Stimulated activated CD8-positive, alpha-beta memory T cell treated with anti-CD3 and anti-CD28 coated beads, Interleukin-12 subunit alpha, Interleukin-12 subunit beta, amount 100 ng/mL, for 1 hour (primary cell): ENCODE measurements around the gene ATP2A3.
"Not testable (repeated sequence)": the region's sequence is repeated elsewhere in the genome, so short reads cannot be mapped to it uniquely, and the experiment has no call there.

Experiments
- DNase-seq: peaks from one replicate; pipeline ENCODE4 v3.0.0-alpha.2; 2020; ENCODE audit warnings: low read depth

The ATP2A3 gene

DNA sequence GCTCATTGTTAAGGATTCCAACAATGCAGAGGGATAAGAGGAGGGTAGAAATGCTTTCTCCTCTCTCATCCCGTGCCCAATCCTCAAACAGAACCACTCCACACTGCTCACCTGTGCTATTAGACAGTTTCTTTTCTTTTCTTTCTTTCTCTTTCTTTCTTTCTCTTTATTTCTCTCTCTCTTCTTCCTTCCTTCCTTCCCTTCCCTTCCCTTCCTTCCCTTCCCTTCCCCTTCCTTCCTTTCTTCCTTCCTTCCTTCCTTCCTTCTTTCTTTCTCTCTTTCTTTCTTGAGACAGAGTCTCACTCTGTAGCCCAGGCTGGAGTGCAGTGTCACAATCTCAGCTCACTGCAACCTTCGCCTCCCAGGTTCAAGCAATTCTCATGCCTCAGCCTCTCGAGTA, 27.5 kb upstream of the ATP2A3 start:
- DNase-seq: not testable (repeated sequence)

DNA sequence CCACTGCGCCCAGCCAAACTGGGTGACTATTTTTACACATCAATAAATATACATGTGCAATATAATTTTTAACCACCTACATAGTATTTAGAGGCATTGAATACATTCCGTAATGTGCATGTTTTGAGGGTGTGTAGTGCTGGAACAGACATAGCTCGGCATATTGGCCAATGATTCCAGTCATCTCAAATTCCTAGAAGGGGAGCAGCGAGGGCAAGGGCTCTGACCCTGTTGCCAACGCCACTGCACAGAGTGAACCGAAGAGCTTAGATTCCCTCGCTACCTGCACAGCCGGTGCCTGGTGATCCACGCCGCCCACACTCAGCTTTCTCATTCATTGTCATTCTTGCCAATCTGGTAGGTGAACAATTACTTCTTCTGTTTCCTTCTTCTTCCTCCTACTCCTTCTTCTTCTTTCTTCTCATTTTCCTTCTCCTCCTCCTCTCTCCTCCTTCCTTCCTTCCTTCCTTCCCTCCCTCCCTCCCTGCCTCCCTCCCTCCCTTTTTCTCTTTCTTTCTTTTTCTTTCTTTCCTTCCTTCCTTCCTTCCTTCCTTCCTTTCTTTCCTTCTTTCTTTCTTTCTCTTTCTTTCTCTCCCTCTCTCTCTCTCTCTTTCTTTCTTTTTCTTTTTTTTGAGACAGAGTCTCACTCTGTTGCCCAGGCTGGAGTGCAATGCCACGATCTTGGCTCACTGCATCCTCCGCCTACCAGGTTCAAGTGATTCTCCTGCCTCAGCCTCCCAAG, 26.3 kb upstream of the ATP2A3 start:
- no peak for DNase-seq

DNA sequence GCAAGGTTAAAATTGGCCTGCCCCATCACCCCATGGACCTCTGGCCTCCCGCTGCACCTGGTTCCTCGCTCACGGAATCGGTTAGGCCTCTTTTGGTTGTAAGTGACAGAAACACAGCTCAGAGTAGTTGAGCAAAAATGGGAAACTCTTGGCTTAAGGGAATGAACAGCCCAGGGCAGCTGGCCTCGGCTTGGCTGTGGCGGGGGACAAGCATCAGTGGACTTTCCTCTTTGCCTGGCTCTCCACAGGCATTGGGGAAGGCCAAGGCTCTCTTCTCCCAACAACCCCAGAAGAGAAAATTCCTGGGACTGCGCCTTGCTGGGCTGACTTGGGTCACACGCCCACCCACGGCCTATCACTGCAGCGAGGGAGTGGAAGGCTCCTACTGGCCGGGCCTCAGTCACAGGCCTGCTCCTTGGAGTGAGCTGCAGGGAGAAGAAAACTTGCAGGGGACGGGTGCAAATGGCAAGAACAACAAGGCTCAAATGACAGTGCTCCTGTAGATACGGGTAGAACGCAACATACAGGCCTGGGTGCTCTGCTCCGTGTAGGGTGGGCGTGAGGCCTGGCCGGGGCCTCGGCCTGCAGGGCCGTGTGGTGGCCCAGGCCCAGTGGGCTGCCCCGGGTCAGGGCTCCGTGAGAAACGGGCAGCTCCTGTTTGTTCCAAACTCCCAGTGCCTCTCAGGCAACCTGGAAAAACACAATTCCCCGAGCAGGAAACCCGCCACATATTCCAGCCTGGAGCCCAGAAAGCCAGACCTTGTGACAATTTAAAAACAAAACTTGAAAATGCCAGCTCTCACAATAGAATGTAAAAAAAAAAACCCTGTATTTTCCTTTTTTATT, 25.0 kb upstream of the ATP2A3 start:
- DNase-seq: no peak

- no peak for DNase-seq
These were observed 24.2 kb upstream of the ATP2A3 start for GRCh38 chr17:3988297-3989040.

DNA sequence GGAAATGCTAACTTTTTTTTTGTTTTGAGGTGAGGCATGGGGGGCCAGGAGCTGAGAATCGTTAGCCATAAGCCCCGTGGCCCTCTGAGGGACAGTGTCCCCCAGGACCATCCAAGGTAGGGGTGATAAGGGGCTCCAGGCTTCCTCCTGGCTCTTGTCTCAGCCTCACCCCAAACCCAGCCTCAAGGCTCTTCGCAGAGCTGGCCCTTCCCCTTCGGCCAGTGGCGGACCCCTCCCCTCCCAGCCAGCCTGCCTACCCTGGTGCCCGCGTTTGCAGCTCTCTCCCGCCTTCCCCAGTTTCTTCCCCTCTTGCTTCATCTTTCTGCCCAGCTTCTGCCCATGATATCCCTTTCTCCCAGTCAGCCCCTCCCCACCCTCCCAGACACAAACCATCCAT, 22.7 kb upstream of the ATP2A3 start:
- DNase-seq: no peak

DNA sequence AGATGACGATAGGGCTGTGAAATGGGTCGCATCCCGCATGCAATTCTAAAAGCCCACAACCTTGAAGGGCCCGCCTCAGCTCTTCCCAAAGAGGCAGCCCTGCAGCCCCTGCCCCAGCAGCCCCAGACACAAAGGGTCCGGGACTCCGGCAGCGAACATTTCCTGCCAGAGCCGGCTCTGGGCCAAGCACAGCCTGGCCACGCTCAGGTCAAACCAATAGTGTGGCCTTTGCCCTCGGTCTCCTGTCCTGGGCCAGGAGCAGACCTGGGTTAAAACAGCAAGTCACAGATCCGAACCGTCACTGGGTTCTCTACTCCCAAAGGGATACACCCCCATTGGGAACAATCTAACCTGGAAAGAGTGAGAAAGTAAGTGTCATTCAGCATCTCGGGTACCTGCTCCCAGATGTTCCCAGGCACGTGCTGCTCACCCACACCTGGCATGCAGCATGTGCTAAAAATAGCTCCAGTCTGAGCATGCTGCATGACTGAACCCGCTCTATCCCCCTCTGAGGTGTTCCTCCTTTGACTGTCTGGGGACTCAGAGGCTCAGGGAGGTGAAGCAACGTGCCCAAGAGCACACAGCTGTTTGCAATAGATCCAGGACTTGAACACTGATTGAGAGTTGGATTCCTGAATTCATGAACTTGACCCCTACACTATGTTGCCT, 22.2 kb upstream of the ATP2A3 start:
- no peak for DNase-seq

- DNase-seq: no peak
These were observed 21.6 kb upstream of the ATP2A3 start for GRCh38 chr17:3985846-3986245.

- no peak for DNase-seq
These were observed 19.6 kb upstream of the ATP2A3 start for GRCh38 chr17:3983606-3984484.

DNA sequence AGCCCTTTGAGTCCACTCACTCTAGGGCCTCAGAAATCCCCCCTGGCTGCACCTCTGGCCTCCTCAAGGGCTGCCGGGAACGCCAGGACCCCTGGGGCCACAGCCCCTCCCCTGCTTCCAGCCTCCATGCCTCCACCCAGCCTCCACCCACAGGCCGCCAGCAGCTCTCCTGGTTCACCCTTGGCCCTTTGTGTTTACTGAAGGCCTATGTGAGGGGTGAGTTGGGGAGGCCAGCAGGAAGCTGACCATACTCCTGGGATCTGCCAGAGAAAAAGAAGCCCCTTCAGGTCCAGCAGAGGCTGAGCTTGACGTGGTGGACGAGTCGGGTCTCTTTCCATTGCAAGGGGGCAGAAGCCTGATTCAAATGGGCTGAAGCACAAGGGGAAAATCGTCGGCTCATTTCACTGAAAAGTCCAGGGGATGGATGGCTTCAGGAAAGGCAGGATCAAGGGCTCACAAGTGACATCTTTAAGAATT, 18.3 kb upstream of the ATP2A3 start:
- DNase-seq: no peak

- DNase-seq: no peak
These were observed 17.9 kb upstream of the ATP2A3 start for GRCh38 chr17:3982113-3982512.

DNA sequence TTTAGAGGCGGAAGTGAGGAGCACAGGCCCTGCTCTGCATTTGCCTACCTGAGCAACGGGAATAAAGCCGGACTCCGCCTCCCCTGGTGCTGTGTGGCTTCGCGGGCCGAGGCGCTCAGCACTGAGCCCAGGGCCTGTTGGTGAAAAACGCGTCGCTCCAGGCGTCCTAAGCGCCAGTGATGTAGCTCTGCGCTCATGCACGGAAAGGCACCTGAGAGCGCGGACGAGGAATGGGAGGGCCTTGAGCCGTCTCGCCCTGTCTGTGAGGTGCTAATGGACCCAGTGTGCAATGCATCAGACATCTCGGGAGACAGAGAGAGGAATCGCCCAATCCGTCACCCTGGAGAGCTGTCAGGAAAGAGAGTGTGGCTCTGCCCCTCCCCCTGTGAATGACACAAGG, 17.2 kb upstream of the ATP2A3 start:
- no peak for DNase-seq

DNA sequence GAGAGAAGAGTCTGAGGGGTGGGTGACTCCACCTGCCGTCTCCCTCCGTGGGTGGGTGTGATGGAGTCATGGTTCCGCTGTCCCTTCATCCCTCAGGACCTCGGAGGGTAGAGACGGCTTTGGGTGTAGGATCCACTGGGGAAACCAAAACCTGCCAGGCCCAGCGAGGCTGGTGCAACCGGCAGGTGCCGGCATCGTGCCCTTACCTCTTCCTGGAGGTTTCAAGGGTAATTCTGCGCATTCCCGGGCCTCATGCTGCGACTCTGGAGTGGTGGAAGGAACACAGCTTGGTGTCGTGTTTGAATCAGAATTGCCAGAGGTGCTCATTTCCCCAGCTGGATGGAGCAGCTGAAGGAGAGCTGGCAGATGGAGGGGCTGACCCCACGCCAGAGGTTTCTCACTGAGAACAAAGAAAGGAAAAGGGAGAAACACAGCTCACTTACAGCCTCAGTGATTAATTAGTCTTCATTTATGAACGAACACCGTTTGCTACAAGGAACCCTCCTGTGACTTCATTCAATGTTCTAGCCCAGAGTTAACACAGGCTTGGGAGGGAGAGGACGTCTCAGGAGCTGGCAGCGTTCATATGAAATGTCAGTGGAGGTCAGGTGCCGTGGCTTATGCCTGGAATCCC, 16.3 kb upstream of the ATP2A3 start:
- no peak for DNase-seq

DNA sequence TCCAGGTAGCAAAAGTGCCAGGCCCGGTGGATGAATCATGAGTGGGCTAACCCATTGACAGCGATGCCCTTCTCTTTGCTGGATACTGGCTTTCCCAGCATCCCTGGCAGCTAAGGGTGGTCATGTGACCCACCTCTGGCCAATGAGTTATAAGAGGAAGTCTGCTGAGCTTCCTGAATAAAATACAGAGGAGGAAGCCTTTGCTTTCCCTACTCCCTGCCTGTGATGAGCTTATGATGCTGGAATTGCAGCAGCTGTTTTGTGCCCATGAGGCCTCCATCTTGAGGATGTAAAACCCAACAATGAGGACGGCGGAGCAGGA, 15.0 kb upstream of the ATP2A3 start:
- DNase-seq: no peak

GRCh38 chr17:3978421-3979289, 14.4 kb upstream of the ATP2A3 start:
- DNase-seq: no peak

- no peak for DNase-seq
These were observed 13.2 kb upstream of the ATP2A3 start for GRCh38 chr17:3977387-3977786.

GRCh38 chr17:3976675-3977171, 12.5 kb upstream of the ATP2A3 start:
- no peak for DNase-seq

GRCh38 chr17:3974980-3975379, 10.7 kb upstream of the ATP2A3 start:
- DNase-seq: no peak

DNA sequence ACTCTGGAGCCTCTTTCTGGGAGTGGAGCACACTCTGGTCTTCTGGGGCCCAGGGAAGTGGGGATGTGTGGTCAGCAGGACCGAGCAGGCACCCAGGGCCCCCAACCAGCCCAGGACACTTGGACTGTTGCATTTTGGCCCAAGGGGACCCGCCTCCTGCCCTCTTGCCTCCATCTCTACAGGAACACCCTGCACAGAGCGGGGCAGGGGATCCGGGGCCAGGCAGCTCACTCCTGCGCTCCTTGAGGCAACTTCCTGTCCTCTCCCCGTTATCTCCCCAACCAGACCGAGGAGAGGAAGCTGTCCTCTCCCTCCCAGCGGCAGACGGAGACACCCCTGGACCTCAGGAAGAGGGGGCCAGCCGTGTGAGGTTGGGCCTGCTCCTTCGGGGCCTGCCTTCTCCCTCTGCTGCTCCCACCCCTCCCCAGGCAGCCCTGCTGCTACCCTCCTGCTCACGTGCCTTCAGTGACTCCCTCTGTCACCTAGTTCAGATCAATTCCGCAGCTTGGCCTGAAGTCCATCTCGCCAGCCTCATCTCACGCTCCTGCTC, 10.0 kb upstream of the ATP2A3 start:
- no peak for DNase-seq

DNA sequence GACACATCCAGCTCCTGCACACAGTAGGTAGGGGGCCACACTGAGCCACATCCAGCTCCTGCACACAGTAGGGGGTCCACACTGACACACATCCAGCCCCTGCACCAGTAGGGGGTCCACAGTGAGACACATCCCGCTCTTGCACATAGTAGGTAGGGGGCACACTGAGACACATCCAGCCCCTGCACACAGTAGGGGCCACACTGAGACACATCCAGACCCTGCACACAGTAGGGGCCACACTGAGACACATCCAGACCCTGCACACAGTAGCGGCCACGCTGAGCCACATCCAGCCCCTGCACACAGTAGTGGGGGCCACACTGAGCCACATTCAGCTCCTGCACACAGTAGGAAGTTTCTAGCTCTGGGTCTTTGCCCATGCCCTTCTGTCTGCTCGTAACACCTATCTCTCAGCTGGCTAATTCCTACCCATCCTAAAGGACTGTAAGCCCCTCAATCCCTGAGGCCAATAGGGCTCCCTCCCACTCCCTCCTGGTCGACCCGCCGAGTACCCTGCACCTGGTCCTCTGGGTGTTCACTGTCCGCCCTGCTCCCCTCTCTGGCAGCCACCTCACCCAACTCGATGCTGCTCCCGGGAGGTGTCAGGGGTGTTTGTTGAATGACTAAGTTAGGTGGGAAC, 9.4 kb upstream of the ATP2A3 start:
- DNase-seq: no peak
